T-helper 17 cell (primary cell): Measurements from ENCODE around the gene IFNW1. TPM values are rescaled to one million over a fixed set of nuclear protein-coding genes. Genes with fewer than 3 reads are reported as not detected.
"Not testable (repeated sequence)": the region's sequence is repeated elsewhere in the genome, so short reads cannot be mapped to it uniquely, and the experiment has no call there.

Source experiments
- ATAC-seq: fragments of 150-1000 bp; cut with Tn5 transposase; 2 replicates; pipeline ENCODE4 v1.10.0; 2021; ENCODE audit warnings: mild to moderate bottlenecking, moderate library complexity
- DNase-seq, 3 donors: peaks; one replicate each; pipeline versions ENCODE4 v3.0.0 to v3.0.0-alpha.2; 2020 to 2021
- H3K9me3 ChIP-seq: one replicate; pipeline ENCODE4 v1.7.0; 2013; ENCODE audit warnings: low read length, mild to moderate bottlenecking; ENCODE audit not compliant: control insufficient read depth, poor library complexity, severe bottlenecking
- H3K27ac Mint-ChIP-seq: one replicate; pipeline ENCODE4 v1.8.0; 2022; ENCODE audit warnings: mild to moderate bottlenecking, moderate library complexity, mixed read lengths
- H3K27me3 Mint-ChIP-seq: one replicate; pipeline ENCODE4 v1.8.0; 2022; ENCODE audit warnings: mixed read lengths
- H3K36me3 Mint-ChIP-seq: one replicate; pipeline ENCODE4 v1.8.0; 2022; ENCODE audit warnings: low read depth, mixed read lengths
- H3K4me1 Mint-ChIP-seq: one replicate; pipeline ENCODE4 v1.8.0; 2022; ENCODE audit warnings: mild to moderate bottlenecking, mixed read lengths
- H3K4me3 Mint-ChIP-seq: one replicate; pipeline ENCODE4 v1.8.0; 2022; ENCODE audit warnings: mild to moderate bottlenecking, moderate library complexity, mixed read lengths
- total RNA-seq, 4 donors: library from RNA in 2 of 4; stranded (reverse) in 2 of 4; gene quantifications; one replicate each; pipeline ENCODE4 v1.2.3 and lab custom pipeline; 2022 to 2026

Gene IFNW1
- total RNA-seq, 2 donors from 2014 or later, result not detected

GRCh38 chr9:21137020-21137419 is 4.6 kb downstream of the IFNW1 start:
- DNase-seq (no peak), ATAC-seq (no peak)
- no peak overlapping the region for H3K4me3 Mint-ChIP-seq
- H3K4me1 Mint-ChIP-seq, result peaks cover 5% of the 10 kb centered on the region
- no peak overlapping the region for H3K27ac Mint-ChIP-seq
- peaks cover 4% of the 10 kb centered on the region for H3K36me3 Mint-ChIP-seq
- no peaks in the 10 kb centered on the region for H3K9me3 ChIP-seq
- peaks cover 5% of the 10 kb centered on the region for H3K27me3 Mint-ChIP-seq

GRCh38 chr9:21135736-21136135 is 5.9 kb downstream of the IFNW1 start:
- no peaks in the 10 kb centered on the region for H3K9me3 ChIP-seq
- Mint-ChIP-seq H3K27ac (no peak overlapping the region), H3K4me3 (no peak overlapping the region), H3K36me3 (peaks cover 4% of the 10 kb centered on the region), H3K4me1 (peaks cover under 1% of the 10 kb centered on the region), H3K27me3 (peaks cover 5% of the 10 kb centered on the region)
- DNase-seq, result no peak
- no peak for ATAC-seq

GRCh38 chr9:21128186-21128585 is 13.4 kb downstream of the IFNW1 start:
- H3K36me3 Mint-ChIP-seq, H3K4me1 Mint-ChIP-seq, H3K4me3 Mint-ChIP-seq, H3K27me3 Mint-ChIP-seq, H3K9me3 ChIP-seq, ATAC-seq, H3K27ac Mint-ChIP-seq, DNase-seq: not testable (repeated sequence)

- ATAC-seq (no peak), DNase-seq (no peak)
- Mint-ChIP-seq H3K27me3 (peaks cover 52% of the 10 kb centered on the region), H3K4me3 (no peak overlapping the region), H3K4me1 (peaks cover 2% of the 10 kb centered on the region), H3K27ac (no peak overlapping the region), H3K36me3 (peaks cover 2% of the 10 kb centered on the region)
- H3K9me3 ChIP-seq, result no peaks in the 10 kb centered on the region
Measured at GRCh38 chr9:21121595-21122251, 19.9 kb downstream of the IFNW1 start.

GRCh38 chr9:21121079-21121478 is 20.6 kb downstream of the IFNW1 start:
- DNase-seq, result no peak
- Mint-ChIP-seq H3K4me1 (peaks cover 8% of the 10 kb centered on the region), H3K27ac (no peak overlapping the region), H3K4me3 (no peak overlapping the region), H3K36me3 (peaks cover 2% of the 10 kb centered on the region), H3K27me3 (peaks cover 57% of the 10 kb centered on the region)
- H3K9me3 ChIP-seq, result no peaks in the 10 kb centered on the region
- ATAC-seq, result no peak

- DNase-seq, result no peak
- no peak overlapping the region for H3K4me3 Mint-ChIP-seq
- H3K36me3 Mint-ChIP-seq, result peaks cover 3% of the 10 kb centered on the region
- H3K4me1 Mint-ChIP-seq, result peaks cover 8% of the 10 kb centered on the region
- H3K27ac Mint-ChIP-seq, result no peak overlapping the region
- H3K27me3 Mint-ChIP-seq, result peaks cover 57% of the 10 kb centered on the region
- ATAC-seq, result peak; percentile 25
- H3K9me3 ChIP-seq, result no peaks in the 10 kb centered on the region
Measured at GRCh38 chr9:21119093-21119770, 22.4 kb downstream of the IFNW1 start.

GRCh38 chr9:21114311-21114710 is 27.3 kb downstream of the IFNW1 start:
- Mint-ChIP-seq H3K4me1 (peaks cover 8% of the 10 kb centered on the region), H3K4me3 (no peak overlapping the region), H3K36me3 (peaks cover 2% of the 10 kb centered on the region), H3K27ac (no peak overlapping the region), H3K27me3 (peaks cover 41% of the 10 kb centered on the region)
- H3K9me3 ChIP-seq, result no peaks in the 10 kb centered on the region
- DNase-seq, result no peak
- no peak for ATAC-seq

- ATAC-seq (peak; percentile 88), DNase-seq (no peak)
- peaks cover 2% of the 10 kb centered on the region for H3K36me3 Mint-ChIP-seq
- H3K4me3 Mint-ChIP-seq, result no peak overlapping the region
- peaks cover 2% of the 10 kb centered on the region for H3K4me1 Mint-ChIP-seq
- no peak overlapping the region for H3K27ac Mint-ChIP-seq
- H3K9me3 ChIP-seq, result no peaks in the 10 kb centered on the region
- H3K27me3 Mint-ChIP-seq, result peaks cover 13% of the 10 kb centered on the region
Measured at GRCh38 chr9:21110708-21111576, 30.7 kb downstream of the IFNW1 start.

GRCh38 chr9:21104787-21105186 is 36.8 kb downstream of the IFNW1 start:
- H3K9me3 ChIP-seq, result no peaks in the 10 kb centered on the region
- Mint-ChIP-seq H3K4me1 (peaks cover 8% of the 10 kb centered on the region), H3K27me3 (peaks cover 20% of the 10 kb centered on the region), H3K36me3 (no peaks in the 10 kb centered on the region), H3K27ac (no peak overlapping the region), H3K4me3 (no peak overlapping the region)
- no peak for ATAC-seq
- no peak for DNase-seq

- DNase-seq (no peak), ATAC-seq (no peak)
- H3K27me3 Mint-ChIP-seq, result peaks cover 20% of the 10 kb centered on the region
- no peak overlapping the region for H3K27ac Mint-ChIP-seq
- no peak overlapping the region for H3K4me3 Mint-ChIP-seq
- no peaks in the 10 kb centered on the region for H3K36me3 Mint-ChIP-seq
- no peaks in the 10 kb centered on the region for H3K9me3 ChIP-seq
- peaks cover 10% of the 10 kb centered on the region for H3K4me1 Mint-ChIP-seq
Measured at GRCh38 chr9:21102305-21102704, 39.3 kb downstream of the IFNW1 start.

GRCh38 chr9:21097817-21098216 is 43.8 kb downstream of the IFNW1 start:
- no peak for ATAC-seq
- Mint-ChIP-seq H3K27me3 (peaks cover 2% of the 10 kb centered on the region), H3K27ac (no peak overlapping the region), H3K4me3 (no peak overlapping the region), H3K36me3 (no peaks in the 10 kb centered on the region), H3K4me1 (peaks cover 23% of the 10 kb centered on the region)
- no peaks in the 10 kb centered on the region for H3K9me3 ChIP-seq
- no peak for DNase-seq

- H3K27ac Mint-ChIP-seq, result peak overlapping the region; percentile 92
- no peaks in the 10 kb centered on the region for H3K27me3 Mint-ChIP-seq
- ATAC-seq (no peak), DNase-seq (no peak)
- H3K36me3 Mint-ChIP-seq, result no peaks in the 10 kb centered on the region
- peaks cover 26% of the 10 kb centered on the region for H3K4me1 Mint-ChIP-seq
- H3K9me3 ChIP-seq, result no peaks in the 10 kb centered on the region
- peak overlapping the region; percentile 80 for H3K4me3 Mint-ChIP-seq
Measured at GRCh38 chr9:21096901-21097255, 44.8 kb downstream of the IFNW1 start.

- H3K27me3 Mint-ChIP-seq, result no peaks in the 10 kb centered on the region
- ATAC-seq (peak; percentile 99), DNase-seq (peak in 1 of 3 donors; percentile 11)
- H3K4me1 Mint-ChIP-seq, result peaks cover 29% of the 10 kb centered on the region
- H3K9me3 ChIP-seq, result no peaks in the 10 kb centered on the region
- H3K36me3 Mint-ChIP-seq, result no peaks in the 10 kb centered on the region
- H3K4me3 Mint-ChIP-seq, result peak overlapping the region; percentile 80
- H3K27ac Mint-ChIP-seq, result peak overlapping the region; percentile 92
Measured at GRCh38 chr9:21096172-21096900, 45.3 kb downstream of the IFNW1 start.
